ENCODE measurements around the gene ZNF76. TPM values are rescaled to one million over a fixed set of nuclear protein-coding genes. Genes with fewer than 3 reads are reported as not detected.

The ZNF76 gene
- total RNA-seq, 4 donors from 2014 or later = 24.5 to 33.0 (median 26.5) TPM

DNA sequence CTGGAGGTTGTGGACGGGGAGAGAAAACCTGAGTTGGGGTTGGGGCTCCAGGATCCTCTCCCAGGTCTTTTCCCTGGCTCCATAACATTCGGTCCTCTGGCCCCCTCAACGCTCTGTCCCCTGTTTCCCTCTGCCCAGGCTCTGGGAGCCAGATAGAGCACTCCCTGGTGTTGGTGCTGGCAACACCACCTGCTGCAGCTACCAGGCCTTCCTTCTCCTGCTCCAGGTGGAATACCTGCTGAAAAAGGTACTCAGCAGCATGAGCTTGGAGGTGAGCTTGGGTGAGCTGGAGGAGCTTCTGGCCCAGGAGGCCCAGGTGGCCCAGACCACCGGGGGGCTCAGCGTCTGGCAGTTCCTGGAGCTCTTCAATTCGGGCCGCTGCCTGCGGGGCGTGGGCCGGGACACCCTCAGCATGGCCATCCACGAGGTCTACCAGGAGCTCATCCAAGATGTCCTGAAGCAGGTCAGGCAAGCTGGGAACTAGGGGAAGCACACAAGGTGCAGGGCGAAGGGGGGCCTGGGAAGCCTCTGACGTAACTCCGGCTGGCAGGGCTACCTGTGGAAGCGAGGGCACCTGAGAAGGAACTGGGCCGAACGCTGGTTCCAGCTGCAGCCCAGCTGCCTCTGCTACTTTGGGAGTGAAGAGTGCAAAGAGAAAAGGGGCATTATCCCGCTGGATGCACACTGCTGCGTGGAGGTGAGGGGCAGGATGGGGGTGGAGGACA is 52.7 kb downstream of the ZNF76 start:
- TF ChIP-seq, protein P1, sequence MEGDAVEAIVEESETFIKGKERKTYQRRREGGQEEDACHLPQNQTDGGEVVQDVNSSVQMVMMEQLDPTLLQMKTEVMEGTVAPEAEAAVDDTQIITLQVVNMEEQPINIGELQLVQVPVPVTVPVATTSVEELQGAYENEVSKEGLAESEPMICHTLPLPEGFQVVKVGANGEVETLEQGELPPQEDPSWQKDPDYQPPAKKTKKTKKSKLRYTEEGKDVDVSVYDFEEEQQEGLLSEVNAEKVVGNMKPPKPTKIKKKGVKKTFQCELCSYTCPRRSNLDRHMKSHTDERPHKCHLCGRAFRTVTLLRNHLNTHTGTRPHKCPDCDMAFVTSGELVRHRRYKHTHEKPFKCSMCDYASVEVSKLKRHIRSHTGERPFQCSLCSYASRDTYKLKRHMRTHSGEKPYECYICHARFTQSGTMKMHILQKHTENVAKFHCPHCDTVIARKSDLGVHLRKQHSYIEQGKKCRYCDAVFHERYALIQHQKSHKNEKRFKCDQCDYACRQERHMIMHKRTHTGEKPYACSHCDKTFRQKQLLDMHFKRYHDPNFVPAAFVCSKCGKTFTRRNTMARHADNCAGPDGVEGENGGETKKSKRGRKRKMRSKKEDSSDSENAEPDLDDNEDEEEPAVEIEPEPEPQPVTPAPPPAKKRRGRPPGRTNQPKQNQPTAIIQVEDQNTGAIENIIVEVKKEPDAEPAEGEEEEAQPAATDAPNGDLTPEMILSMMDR (IDR thresholded peaks at IDR 0.05; ENCODE audit: low read depth) = no peak

DNA sequence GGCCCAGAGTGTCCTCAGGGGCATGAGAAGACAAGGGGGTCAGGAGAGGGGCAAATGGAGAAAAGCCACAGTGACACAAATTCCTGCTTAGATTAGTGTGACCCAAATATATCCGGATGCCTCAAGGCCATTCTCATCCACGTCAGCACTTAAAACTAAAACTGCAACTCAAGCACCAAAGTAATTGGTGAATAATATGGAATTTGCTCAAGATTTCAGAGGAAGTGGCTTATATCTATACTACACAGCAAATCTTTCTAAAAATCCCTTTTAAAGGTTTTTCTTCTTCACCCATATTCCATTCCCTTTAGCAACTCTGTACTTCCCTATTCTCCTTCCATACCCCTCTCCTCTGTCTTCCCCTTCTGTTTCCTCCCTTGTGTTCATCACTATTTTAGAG is 53.3 kb downstream of the ZNF76 start:
- TF ChIP-seq, protein P1 (IDR thresholded peaks at IDR 0.05; ENCODE audit: low read depth) = no peak

DNA sequence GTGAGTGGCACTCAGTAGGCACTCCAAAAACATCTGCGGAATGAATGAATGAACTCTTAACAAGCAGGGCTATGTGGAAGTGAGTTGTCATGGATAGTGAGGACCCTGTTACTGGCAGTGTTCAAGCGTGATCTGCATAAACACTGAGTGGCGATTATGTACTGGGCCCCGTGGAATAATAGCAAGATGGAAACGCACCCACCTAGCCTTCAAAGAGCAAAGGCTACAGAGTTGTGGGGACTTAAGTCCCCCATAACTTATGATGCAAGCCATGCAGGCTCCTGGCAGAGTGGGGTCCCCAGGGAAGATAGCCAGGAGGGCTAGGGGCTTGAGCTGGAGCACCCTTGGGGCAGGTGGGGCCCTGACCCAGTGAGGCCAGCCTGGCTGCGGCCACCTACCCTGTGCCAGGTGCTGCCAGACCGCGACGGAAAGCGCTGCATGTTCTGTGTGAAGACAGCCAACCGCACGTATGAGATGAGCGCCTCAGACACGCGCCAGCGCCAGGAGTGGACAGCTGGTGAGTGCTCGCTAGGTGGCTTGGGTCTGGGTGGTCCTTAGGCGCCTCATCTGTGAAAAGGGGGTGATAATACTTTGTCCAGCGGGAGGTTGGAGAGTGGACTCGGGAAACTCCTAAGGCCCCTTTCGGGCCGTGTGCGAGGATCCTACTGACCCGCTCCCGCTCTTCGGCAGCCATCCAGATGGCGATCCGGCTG is 58.1 kb downstream of the ZNF76 start:
- TF ChIP-seq, protein P1 (IDR thresholded peaks at IDR 0.05; ENCODE audit: low read depth) = no peak

DNA sequence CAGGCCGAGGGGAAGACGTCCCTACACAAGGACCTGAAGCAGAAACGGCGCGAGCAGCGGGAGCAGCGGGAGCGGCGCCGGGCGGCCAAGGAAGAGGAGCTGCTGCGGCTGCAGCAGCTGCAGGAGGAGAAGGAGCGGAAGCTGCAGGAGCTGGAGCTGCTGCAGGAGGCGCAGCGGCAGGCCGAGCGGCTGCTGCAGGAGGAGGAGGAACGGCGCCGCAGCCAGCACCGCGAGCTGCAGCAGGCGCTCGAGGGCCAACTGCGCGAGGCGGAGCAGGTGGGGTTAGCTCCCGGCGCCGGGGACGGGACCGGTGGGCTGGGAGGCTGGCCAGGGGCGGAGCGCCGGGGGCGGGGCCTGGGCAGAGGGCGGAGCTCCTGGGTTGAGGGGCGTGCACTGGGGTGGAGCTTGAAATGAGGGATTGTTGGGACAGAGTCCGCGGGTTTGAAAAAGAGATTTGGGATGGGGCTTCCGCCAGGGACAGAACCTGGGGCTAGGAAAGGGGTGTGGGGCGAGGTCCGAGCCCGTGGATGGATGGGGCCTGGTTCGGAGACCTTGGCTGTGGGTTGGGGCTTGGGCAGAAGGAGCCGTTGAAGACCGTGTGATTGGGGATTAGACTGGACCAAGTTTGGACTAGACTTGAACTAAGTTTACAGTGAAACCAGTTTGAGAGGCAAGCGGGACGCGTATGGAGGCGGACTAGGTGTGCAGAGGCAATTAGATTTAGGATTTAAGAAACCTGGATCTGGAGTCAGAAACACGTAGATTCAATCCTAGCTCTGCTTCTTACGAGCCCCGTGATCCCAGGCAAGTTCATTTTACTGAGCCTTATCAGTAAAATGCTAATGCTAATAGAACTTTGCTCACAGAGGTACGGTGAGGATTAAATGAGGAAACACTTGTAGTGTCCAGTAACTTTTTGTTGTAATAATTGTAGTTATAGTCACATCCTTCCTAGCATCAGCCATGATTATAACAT is 58.9 kb downstream of the ZNF76 start:
- TF ChIP-seq, protein P1 (IDR thresholded peaks at IDR 0.05; ENCODE audit: low read depth) = no peak

DNA sequence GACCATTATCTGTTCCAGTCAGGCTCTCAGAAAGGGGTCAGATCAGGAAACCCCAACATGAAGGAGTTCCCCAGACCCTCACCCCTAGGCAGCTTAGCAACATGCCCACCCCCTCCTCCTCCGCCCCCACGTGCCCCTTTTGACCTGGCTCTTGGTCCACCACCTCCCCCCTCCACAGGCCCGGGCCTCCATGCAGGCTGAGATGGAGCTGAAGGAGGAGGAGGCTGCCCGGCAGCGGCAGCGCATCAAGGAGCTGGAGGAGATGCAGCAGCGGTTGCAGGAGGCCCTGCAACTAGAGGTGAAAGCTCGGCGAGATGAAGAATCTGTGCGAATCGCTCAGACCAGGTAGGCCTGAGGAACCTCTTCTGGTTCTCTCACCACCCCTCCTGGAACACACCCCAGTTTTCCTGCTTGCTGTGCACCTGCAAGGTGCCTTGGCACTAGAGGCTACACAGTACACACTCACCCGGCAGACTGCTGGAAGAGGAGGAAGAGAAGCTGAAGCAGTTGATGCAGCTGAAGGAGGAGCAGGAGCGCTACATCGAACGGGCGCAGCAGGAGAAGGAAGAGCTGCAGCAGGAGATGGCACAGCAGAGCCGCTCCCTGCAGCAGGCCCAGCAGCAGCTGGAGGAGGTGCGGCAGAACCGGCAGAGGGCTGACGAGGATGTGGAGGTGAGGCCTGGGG is 60.0 kb downstream of the ZNF76 start:
- TF ChIP-seq, protein P1 (IDR thresholded peaks at IDR 0.05; ENCODE audit: low read depth) = no peak

DNA sequence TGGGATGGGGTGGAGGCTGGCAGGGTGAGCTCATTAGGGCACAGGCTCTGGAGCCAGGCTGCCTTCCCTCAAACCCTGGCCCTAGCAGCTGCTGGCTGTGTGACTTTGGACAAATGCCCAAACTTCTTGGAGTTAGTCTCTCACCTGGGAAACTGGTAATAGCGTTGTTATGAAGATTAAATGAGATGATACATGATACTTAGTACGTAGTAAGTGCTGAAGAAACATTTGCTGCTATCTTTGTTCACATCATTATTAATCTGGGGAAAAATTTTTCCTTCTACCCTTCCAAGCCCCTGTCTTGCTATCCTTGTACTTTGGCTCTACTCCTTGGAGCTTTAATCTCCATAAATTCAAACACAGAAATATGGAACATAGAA is 60.5 kb downstream of the ZNF76 start:
- TF ChIP-seq, protein P1 (IDR thresholded peaks at IDR 0.05; ENCODE audit: low read depth) = no peak
